ENCODE results near the gene FSCB.

GRCh38 chr14:44505588-44505987 lies 1.5 kb downstream of the FSCB start:
- TF ChIP-seq EP300 (IDR thresholded peaks at IDR 0.05), result no peak
- no peak for TF ChIP-seq CTCF (IDR thresholded peaks at IDR 0.05)
- TF ChIP-seq POLR2AphosphoS5 (IDR thresholded peaks at IDR 0.05), result no peak

All from esophagus muscularis mucosa (tissue), 4 donors.